GM19463 (cell line): Measurements from ENCODE around the gene SUPT6H.

Experiments used
- ATAC-seq: cut with Tn5 transposase; IDR thresholded peaks from one replicate; pipeline ENCODE4 v1.9.1; 2021; ENCODE audit warnings: mild to moderate bottlenecking, moderate library complexity; ENCODE audit not compliant: unreplicated experiment

The SUPT6H gene

GRCh38 chr17:28700278-28700677 is 38.3 kb downstream of the SUPT6H start:
- ATAC-seq, result no peak

GRCh38 chr17:28700830-28701492 is 39.0 kb downstream of the SUPT6H start:
- ATAC-seq, result no peak

DNA sequence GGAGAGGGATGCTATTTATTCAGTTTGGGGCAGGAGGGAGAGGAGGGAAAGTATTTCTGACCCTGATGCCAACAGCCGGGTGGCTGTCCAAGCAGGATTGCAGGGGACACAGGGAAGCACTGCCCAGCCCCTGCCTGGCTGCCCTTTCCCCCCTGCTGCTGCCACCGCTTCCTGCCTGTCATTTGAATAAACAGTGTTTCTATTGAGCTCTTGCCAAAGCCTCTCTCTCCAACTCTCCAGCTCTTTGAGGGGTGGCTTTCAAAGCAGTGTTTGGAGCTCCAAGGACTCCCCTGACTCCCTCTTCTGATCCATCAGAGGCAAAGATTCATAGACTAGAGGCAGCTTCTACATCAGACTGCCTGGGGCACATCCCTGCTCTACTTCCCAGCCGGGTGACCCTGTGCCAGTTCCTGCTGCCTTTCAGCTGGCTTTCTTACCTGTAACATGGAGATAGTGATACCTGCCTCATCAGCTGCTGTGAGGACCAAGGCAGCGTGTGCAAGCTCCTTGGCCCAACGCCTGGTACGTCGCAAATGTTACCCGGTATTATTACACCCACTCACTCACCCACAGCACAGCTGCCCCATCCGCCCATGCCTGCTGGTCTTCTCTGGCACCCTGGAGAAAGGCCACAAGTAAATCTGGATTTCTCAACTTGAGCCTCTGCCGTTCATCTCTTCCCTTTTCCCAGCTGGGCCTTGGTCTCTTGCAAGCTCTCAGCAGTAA is 40.2 kb downstream of the SUPT6H start:
- no peak for ATAC-seq

GRCh38 chr17:28702752-28703150 is 40.7 kb downstream of the SUPT6H start:
- ATAC-seq, result no peak

- ATAC-seq, result no peak
Measured at GRCh38 chr17:28703552-28704218, 41.7 kb downstream of the SUPT6H start.

DNA sequence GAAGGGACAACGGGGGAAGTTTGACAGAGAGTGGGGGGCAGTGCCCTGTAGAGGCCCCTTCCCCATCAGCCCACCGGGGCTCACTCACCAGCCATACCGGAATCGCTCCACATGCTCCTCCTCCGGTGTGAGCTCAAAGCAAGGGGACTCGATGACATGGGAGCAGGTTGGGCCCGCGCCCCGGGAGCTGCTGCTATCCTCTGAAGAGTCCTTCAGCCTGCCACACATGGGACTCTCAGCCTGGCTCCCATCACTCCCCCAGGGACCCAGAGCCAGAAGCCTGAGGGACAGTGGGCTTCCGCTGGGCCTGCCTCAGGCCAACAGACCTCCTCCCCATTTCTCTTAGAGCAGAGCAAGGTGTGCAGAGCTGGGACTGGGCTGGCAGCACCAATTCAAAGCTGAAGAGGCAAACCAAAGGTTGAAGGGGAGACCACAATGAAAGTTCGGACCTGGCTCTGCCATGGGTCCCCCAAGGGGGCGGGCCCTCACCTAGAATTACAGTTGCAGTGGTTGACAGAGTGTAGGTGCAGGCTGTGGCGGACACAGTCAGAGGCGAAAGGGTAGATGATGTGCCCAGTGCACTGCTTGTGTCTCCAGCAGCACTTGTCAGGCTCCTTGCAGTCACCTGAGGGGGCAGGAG is 42.3 kb downstream of the SUPT6H start:
- ATAC-seq, result no peak

DNA sequence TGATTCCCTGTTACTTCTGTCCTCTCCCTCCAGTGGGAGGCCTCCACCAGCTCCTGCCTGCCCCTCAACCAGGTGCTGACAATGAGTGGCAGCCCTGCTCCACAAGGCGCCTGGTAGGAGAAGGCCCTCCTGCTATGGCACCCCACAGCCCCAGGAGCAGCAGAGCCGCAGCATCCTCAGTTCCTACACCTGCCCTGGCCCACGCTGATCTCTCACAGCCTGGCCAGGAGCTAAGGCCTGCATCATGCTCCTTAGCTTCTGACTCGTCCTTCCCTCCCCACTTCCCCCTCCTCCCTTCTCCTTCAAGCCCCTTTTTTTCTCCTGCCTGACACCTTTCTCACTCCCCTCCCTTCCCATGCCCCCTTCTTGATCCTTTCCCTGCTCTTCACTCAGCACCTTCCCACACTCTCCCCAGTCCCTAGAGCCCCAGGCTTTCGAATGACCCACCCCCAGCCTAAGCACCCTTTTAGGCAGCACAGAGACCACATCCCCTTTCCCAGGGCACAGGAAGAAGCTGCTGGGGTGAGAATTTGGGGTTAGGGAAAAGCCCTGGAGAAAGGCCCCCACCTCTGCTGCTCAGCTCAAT is 43.2 kb downstream of the SUPT6H start:
- ATAC-seq, result no peak

DNA sequence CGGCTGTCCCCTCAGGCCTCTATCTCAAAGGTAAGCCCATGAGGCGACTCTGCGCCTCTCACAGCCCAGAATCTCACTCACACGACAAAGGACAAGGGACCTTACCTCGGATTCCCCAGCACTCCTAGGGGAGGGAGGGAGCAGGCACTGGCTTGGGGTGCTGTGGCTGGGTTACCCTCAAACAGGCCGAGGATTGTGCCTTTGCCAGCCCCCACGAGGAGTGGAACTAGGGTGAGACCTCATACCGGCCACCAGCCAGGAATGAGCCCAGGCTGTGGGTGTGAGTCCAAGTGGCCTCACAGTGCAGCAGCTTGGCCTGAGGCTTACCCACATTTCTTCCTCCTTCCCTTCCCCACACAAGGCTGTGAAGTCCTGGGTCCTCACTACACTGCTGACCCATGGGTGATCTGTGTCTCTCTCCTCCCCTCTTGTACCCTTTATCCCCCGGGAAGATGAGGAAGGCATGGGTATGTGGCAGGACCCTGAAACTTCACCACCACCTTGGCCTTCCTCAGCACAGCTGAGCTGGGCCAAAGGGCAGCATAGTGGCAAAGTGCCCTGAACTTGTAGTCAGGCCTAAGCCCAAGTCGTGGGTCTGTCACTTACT is 43.8 kb downstream of the SUPT6H start:
- ATAC-seq, result no peak

DNA sequence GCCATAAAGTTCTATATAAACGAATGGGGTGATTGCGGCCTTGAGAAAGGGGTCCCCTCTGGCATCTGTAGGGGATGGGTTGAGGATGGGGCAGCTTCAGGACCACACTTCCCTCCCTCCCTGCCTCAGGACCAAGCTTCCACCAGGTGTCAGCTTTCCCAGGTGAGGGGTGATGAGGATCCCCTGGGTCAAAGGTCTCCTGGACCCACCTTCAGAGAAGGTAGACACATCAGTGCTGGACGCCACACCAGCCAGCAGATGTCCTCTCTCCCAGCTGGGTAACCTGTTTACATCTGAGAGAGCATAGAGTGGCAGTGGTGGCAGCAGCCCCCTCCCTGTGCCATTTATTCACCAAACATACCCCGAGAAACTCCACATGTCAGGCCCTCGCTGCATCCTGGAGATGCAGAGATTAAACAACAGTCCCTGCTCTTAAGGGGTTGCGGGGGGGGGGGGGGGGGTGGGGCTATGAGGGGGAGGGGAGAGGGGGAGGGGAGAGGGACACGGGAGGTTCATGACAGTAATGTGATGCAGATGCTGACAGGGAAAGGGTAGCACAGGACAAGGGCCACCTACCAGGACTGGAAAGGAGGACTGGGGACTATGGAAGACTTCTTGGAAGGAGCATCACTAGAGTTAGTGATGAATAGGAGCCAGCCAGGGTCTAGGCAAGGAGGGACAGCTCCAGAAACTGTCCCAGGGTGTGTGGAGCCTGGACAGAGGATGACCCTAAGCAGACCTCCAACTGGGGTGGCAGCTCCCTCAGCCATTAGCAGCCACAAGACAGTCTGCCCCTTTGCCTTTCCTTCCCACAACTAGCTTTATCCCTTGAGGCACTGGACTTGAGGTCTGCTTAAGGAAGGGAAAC is 44.7 kb downstream of the SUPT6H start:
- no peak for ATAC-seq

- ATAC-seq, result no peak
Measured at GRCh38 chr17:28707339-28707720, 45.3 kb downstream of the SUPT6H start.

DNA sequence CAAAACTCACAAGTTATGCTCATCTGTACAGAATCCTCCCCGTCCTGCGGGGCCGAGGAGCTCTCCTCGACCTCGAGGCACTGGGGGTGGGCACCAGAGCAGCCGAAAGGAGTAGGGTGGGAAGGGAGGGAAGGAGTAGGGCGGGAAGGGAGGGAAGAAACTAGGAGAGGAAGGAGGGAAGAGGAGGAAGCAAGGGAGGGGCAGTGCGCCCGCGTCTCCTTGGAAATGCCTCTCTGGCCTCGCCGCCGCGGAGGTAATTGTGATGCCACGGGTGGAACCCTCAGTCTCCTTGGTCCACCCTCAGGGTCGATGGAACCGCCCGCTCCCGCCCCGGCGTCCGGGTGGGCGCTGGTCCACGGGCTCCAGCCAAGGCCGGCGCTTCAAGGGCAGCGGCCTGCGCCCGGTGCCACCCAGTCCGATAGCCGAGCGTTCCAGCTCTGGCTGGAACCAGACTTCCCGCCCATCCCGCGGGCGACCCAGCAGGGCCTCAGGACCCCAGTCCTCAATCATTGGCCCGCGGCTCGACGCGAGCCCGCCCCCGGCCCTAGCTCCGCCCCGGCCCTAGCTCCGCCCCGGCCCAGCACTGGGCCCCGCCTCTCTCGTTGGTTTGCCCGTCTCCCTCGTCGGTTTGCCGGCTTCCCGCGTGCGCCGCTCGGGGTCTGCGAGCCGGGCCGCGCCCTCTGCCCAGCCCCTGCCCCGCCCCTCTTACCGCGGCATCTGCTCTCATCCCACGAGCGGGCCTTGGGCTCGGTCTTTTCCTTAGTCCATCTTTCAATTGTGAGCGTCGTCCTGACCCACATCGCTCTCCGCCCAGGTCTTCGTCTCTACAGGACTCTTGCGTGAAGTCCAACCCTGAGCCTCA is 49.1 kb downstream of the SUPT6H start:
- peak; percentile 82 for ATAC-seq

DNA sequence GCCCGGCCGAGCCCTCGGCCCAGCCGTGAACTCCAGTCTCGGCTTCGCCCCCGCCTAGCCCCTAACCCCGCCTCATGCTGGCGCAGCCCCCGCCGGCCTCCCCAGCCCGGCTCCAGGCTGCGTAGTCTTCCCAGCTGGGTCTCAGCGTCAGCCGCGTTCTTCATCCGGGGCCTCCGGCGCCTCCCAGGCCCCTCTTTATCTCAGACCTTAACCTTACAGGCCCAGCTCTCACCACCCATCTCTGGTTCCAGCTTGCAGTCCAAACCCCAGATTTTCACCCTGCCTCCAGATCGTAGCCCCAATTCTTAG is 49.7 kb downstream of the SUPT6H start, which contains the start of gene PROCA1:
Gene PROCA1 (minus strand): TSS at position 166 of the 309 bp plus-strand sequence. CDS start 228 bp downstream, outside the sequence.
- ATAC-seq, result peak; percentile 17

DNA sequence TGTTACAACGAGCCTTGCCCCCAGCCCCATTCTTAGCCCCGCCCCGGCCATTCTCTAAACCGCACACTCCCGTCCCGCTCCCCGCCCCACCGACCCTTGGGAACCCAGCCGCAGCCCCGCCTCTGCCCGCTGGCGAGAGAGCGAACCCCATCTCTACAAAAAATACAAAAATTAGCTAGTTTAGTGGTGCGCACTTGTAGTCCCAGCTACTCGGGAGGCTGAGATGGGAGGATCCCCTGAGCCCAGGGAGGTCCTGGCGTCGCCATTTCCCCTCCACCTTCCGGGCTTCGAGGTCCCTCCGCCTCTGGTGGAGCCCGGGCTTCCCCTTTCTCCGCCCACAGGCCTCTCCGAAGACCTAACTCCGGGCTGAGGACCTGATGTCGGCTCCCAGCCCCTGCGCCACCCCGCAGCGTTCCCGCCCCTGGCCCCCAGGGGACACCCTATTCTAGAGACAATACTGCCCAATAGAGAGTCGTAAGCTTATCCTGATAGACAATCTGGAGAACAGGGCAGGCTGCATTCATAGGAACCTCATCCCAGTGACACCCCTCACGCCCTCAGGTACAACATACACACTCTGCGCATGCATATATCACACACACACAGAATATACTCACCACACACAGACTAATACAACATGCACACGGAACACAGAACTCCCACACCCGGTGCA is 50.2 kb downstream of the SUPT6H start:
- ATAC-seq, result no peak

DNA sequence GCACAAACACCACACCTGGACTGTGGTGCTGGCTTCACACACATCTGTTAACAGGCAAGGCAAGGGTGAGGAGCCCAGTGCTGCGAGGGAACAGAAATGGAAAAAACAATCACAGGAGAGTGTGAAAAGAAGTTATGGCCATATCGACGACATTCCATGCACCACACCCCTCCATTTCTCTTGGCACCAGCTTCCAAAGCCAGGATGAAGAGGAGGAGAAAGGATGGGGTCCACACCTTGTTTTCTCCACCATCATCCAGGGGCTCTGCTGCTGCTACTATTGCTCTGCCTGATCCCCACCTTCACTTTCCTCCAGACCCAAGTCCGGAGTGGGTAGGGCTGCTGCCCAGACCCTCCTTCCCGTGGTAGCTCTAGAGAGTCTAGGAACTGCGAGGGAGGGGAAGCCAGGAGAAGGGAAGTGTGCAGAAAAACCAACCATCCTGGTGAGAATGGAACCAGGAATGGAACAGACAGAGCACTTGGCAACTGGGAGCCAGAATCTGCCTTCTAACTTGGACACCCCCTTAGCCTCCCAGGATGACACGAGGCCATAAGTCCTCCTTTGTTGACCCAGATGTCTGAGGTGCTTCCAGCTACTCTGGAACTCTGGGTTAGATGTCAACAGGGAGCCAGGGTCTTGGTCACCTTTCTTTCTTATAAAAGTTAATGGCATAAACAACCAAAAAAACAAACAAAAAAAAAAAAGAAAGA is 50.9 kb downstream of the SUPT6H start:
- no peak for ATAC-seq

DNA sequence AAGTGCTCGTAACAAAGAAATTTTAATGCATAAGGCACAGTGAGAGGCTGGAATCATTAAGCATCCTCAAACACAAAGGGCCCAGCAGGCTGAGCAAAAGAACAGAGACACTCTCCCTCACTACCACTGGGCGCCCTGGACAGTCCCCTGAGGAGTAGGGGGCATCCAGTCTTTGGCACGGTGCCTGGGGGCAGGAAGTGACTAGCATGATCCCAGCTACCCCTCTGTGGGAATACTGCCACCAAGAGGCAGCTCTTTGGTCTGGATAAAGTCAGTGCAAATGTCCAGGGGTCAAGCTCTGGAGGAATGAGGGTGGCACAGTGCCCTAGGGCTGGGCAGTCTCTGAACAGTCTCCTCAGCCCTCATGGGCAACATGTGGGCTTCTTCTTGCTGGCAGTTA is 52.3 kb downstream of the SUPT6H start:
- no peak for ATAC-seq

GRCh38 chr17:28715217-28715616 is 53.2 kb downstream of the SUPT6H start:
- no peak for ATAC-seq

DNA sequence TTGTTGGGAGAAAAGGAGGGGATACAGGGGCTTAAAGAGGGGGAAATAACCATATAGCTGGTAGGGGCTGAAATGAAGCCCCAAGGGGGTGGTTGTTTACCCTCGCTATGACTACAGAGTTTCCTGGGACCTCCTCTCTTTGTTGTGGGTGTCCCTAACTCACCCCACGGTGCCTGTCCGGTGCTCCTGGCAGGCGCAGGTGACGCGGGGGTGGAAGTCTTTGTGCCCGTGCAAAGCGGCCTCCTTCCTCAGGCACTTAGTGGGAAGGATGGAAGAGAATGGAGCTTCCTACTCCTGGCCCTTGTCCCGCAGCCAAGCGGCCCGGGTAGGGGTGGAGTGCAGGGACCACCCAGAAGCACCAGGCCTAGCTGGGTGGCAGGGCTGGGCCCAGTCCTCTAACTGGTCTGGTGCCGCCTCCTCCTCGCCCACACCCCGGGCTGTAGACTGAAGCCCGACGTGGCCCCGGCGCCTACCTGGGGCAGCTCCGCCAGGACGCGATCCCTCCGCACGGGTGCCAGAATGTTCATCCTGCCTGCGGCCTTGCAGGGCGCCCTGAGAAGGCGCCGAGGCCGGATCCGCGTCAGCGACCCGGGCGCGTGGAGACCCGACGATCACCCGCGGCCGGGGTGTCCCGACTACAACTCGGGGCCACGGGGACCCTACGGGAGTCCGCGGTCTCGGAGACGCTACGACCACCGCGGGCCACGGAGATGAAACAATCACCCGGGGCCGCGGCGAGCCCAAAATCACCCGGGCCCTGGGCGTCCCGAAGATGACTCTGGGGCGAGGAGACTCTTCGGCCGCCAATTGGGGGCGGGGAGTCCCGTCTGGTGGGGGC is 55.0 kb downstream of the SUPT6H start:
- no peak for ATAC-seq
